NCI-H1092 treated with DMSO at 0.1 percent for 48 hours (cell line): ENCODE results near the gene NRTN.
"Not testable (repeated sequence)": the region's sequence is repeated elsewhere in the genome, so short reads cannot be mapped to it uniquely, and the experiment has no call there.

Source experiments
- DNase-seq: peaks from one replicate; lab custom pipeline; 2025; lab: John Stamatoyannopoulos, UW

Gene NRTN

GRCh38 chr19:5838353-5839064, 33.6 kb downstream of the NRTN start:
- DNase-seq: no peak

DNA sequence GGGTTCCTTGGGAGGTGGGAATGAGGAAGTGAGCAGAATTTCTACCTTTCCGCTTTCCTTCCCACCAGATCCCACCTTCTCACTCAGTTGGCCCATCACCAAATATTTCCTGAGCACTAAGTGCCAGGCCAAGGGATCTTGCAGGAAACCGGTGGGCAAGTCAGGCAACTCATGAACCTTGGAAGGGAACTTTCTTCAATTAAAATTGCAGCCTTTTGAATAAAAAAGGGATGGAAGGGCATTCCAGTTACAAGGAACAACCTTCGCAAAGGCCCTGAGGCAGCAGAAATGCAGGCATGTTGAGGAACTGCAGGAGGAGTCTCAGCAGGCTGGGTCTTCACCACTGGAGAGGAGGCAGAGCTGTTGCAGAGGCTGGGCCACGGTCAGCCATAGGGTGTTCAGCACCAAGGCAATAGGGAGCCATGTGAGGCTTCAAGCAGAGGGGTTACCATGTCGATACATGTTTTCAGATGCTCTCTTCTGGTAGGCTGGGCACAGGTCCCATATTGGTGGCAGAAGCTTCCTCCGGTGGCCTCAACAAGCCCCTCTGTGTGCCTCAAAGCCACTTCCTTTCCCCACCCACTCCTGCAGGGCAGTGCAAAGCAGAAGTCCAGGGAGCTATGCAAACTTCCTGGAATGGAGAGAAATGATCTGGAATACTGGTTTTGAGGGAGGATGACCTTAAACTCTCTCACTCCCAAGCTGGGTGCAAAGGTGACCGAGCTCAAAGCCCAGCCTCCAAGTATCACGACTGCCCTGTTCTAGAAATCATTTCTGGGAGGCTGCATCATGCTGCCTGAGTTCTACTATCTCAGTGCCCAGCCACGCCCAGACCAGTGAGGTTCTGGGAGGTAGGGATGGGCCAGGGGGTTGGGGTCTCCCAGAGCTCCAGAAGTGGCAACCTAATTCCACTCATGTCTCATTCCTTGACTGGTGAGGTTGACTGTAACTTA, 34.5 kb downstream of the NRTN start, which contains the start of gene FUT6:
FUT6 (minus strand) TSS at position 638 of the 953 bp plus-strand sequence. CDS start 7,135 bp downstream, outside the sequence.
- no peak for DNase-seq

DNA sequence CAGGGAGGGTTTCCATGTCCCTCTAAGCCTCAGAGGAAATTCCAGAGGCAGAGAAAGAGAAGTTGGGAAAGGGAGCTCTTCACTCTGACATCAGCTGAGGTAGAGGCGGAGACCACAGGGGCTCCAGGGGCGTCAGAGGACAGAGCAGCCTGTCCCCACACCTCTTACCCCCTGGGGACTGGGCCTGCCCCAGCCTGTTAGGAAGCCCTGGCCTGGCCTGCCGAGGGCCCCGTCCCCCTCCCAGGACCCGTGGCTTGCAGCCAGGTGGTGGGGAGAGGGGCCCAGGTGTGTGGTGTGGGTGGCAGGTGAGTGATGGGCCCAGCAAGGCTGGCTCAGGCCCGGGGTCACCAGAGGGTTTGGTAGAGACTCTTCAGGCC, 36.9 kb downstream of the NRTN start:
- not testable (repeated sequence) for DNase-seq

DNA sequence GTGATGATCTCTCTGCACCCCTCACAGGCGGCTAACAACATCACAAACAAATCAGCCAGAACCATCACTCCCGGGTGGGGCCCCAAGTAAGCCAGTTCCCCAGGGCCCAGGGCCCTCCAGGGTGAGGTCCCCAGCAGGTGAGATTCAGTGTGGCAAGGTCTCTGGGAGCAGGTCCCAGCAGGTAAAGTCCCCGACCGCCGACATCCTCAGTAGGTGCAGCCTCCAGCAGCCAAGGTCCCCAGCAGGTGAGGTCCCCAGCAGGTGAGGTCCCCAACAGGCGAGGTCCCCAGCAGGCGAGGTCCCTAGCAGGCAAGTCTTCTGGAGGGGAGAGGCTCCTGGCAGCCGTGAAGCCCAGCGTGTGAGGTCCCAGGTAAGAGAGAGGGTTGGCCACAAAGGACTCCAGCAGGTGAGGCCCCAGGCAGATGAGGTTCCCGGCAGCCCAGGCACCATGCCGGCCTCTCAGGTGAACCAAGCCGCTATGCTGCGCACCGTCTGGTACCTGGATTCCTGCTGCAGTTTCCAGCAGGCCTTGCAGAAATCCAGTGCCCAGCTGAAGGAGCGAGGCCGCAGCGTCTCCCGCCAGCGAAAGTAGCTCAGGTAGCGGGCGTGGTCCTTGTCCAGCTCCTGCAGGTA, 38.5 kb downstream of the NRTN start:
- DNase-seq: no peak

DNA sequence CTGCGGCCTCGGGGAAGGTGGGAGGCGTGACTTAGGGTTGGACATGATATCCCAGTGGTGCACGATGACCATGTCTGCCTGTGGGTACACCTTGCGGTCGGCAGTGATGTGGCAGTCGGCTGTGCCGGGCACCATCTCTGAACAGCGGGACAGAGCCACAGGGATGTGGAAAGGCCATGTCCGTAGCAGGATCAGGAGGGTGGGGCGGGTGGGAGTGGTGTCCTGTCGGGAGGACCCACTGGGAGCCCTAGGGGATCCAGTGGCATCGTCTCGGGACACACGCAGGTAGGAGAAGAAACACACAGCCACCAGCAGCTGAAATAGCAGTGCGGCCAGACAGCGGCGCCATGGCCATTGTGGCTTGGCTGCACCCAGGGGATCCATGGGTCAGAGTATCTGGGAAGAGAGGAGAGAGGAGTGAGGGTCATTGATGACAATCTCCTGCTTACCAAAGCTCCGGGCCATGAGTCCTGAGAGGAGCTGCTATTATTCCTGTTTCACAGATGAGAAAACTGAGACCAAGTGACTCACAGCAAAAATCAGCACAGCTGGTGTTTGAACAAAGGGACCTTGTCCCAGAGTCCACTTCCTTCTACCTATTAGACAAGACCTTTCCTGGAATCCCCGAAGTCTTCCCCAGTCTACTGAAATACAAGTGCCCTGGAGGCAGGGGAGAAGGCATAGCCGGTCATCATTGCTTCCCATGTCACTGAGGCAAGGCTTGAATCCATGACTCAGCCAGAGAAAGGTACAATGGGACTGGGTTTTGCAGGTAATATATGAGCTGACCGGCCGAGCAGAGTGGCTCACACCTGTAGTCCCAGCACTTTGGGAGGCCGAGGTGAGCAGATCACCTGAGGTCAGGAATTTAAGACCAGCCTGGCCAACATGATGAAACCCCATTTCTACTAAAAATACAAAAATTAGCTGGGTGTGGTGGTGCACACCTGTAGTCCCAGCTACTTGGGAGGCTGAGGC, 39.9 kb downstream of the NRTN start:
- DNase-seq: no peak

DNA sequence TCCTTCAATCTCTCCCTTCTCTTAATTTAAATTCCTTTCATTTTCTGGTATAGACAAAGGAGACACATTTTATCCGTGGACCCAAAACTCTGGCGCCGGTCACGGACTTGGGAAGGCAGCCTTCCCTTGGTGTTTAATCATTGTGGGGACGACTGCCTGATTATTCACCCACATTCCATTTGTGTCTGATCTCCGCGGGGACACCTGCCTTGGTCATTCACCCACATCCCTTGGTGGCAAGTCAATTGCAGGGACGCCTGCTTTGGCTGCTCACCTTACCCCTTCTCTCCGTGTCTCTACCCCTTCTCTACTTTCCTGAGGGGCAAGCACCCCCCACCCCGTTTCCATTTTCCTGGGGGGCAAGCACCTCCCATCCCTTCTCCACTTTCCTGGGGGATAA, 43.0 kb downstream of the NRTN start:
- not testable (repeated sequence) for DNase-seq

- DNase-seq: not testable (repeated sequence)
Measured at GRCh38 chr19:5848621-5849020, 43.8 kb downstream of the NRTN start.

DNA sequence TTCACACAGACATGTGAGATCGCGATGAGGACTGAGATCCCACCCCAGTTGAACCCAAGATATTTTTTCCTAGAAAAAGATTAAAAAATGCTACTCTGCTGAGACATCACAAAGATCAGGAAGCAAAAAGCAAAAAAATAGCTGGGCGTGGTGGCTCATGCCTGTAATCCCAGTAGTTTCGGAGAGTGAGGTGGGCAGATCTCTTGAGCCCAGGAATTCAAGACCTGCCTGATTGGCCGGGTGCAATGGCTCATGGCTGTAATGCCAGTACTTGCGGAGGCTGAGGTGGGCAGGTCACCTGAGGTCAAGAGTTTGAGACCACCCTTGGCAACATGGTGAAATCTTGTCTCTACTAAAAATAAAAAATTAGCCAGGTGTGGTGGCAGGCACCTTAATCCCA, 45.3 kb downstream of the NRTN start:
- no peak for DNase-seq

DNA sequence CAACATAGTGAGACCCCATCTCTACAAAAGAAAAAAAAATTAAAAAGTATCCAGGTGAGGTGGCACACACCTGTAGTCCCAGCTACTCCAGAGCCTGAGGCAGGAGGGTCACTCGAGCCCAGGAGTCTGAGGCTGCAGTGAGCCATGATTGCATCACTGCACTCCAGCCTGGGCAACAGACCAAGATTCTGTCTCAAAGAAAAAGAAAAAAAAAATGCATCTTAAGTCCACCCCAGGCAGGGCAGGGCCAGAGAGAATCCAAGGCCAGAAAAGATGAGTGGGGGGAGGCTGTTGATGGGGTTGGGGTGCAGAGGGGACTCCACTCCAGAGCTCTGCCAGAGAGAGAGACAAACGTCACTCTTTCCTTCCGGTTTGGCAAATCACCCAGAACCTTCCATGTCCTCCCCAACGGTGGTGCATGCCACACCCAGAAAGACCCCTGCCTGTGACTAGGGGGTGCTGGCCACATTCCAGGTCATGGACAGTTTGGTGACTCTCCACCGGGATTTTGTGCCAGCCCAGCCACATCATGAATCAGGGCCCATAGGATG, 46.0 kb downstream of the NRTN start:
- peak; percentile 7 for DNase-seq

GRCh38 chr19:5851302-5851701, 46.4 kb downstream of the NRTN start, which contains the start of gene FUT3:
FUT3 (minus strand) TSS chr19:5851449.
- no peak for DNase-seq

GRCh38 chr19:5854121-5854520, 49.3 kb downstream of the NRTN start:
- not testable (repeated sequence) for DNase-seq

- not testable (repeated sequence) for DNase-seq
Measured at GRCh38 chr19:5855151-5855550, 50.3 kb downstream of the NRTN start.

- DNase-seq: no peak
Measured at GRCh38 chr19:5857203-5858081, 52.6 kb downstream of the NRTN start.

- no peak for DNase-seq
Measured at GRCh38 chr19:5863030-5863665, 58.3 kb downstream of the NRTN start.

- DNase-seq: no peak
Measured at GRCh38 chr19:5864013-5864720, 59.3 kb downstream of the NRTN start.

DNA sequence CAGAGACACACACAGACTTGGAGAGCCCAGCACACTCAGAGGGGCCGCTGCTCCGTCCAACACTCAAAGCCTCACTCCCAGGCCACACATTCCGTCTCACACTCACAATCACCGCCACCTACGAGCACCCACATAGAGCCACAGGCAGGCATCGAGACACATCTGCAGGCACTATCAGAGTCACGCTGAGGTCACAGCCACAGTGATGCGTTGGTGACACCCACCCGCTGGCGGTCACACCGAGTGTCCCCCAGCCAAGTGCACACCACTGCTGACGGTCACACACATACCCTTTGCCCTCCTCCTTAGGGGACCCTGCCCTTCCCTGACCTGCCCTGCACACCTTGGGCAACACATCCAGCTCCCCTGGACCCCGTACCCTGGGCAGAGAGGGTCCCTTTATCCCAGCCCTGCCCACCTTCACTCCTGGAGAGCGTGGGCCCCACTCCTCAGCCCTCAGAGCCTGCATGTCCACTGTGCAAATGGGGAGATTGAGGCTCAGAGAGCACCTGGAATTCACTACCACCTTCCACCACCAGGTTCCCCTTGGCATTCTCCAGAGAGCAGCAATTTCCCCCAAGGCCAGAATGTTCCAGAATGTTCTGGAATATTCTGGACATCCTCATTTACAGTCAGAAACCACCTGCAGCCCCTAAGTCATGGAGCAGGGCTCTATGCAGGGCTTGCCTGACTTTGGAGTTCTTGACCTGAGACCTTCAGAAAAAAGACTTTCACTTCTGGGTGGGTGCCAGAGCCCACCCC, 60.0 kb downstream of the NRTN start:
- no peak for DNase-seq

- DNase-seq: no peak
Measured at GRCh38 chr19:5865772-5866171, 60.9 kb downstream of the NRTN start.
